GM21360 (cell line): ENCODE results near the gene NOC2L.
A peak's percentile ranks its signal among the peaks of the same experiment; 100 is the strongest.
"Not testable (repeated sequence)": the region's sequence is repeated elsewhere in the genome, so short reads cannot be mapped to it uniquely, and the experiment has no call there.

Source experiments
- ATAC-seq: cut with Tn5 transposase; IDR thresholded peaks from one replicate; pipeline ENCODE4 v1.9.1; 2021; ENCODE audit warnings: mild to moderate bottlenecking, moderate library complexity; ENCODE audit not compliant: unreplicated experiment

NOC2L gene

DNA sequence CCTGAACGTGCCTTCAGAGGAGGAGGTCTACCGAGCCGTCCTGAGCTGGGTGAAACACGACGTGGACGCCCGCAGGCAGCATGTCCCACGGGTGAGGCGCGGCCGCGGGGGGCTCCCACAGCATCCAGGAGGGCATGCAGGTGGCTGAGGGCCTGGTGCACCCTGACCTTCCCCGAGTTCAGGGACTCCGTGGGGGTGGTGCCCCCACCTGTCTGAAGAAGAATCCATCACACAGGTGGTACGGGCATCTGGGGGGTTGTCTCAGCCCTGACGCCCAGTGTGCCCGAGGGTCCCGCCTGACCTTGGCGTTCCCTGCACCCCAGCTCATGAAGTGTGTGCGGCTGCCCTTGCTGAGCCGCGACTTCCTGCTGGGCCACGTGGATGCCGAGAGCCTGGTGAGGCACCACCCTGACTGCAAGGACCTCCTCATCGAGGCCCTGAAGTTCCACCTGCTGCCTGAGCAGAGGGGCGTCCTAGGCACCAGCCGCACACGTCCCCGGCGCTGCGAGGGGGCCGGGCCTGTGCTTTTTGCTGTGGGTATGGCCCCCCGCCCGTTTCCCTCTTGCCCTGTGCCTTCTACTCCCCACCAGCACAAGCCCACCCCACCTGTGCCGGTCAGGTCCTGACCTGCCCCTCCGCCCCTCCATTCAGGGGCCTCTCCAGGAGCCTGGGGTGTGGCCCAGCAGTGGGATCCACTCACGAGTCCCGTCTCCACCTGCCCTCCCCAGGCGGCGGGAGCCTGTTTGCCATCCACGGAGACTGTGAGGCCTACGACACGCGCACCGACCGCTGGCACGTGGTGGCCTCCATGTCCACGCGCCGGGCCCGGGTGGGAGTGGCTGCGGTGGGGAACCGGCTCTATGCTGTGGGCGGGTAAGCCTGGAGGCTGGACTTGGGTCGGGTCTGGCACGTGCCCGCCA, 3.6 kb upstream of the NOC2L start:
- no peak for ATAC-seq

DNA sequence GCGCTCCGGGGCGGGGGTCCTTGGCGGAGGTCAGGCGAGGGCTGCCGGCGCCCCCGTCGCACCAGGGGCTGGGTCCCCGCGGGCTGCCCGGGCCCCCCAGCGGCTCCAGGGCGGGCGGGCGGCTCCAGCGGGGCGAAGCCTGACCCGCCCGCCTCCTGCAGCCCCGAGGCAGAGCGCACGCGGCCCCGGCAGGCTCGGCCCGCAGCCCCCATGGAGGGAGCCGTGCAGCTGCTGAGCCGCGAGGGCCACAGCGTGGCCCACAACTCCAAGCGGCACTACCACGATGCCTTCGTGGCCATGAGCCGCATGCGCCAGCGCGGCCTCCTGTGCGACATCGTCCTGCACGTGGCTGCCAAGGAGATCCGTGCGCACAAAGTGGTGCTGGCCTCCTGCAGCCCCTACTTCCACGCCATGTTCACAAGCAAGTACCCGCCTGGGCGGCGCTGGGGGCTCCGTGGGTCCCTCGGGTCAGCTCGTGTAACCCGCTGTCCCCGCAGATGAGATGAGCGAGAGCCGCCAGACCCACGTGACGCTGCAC, 2.1 kb upstream of the NOC2L start:
- ATAC-seq: no peak

DNA sequence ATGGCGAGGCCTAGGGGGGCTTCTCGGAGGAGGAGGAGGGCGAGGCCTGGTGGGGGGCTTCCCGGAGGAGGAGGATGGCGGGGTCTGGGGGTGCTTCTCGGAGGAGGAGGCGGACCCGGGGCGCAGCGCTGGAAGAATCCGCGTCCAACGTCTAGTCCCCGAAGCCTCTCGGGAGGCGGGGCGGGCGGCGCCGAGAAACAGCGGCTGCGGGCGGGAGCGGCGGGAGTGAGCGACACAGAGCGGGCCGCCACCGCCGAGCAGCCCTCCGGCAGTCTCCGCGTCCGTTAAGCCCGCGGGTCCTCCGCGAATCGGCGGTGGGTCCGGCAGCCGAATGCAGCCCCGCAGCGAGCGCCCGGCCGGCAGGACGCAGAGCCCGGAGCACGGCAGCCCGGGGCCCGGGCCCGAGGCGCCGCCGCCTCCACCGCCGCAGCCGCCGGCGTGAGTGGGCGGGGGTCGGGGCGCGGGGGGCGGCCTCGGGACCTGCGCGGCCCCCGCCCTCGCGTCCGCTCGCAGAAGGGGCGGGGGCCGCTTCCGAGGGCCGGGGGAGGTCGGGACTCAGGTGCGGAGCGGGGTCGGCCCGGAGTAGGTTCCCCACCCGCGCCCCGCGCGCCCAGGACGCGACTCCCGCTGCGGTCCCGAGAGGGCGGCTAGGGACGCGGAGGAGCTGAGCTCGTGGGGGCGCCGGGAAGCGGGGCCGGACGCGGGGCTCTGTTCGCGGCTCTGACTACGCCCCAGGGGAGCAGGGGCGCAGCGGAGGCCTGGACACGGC, 1.5 kb upstream of the NOC2L start, which contains the start of gene KLHL17:
TSS of gene KLHL17 (plus strand) at position 222 of the 769 bp plus-strand sequence. CDS start at position 332, 110 bp downstream.
- ATAC-seq: peak; percentile 46

DNA sequence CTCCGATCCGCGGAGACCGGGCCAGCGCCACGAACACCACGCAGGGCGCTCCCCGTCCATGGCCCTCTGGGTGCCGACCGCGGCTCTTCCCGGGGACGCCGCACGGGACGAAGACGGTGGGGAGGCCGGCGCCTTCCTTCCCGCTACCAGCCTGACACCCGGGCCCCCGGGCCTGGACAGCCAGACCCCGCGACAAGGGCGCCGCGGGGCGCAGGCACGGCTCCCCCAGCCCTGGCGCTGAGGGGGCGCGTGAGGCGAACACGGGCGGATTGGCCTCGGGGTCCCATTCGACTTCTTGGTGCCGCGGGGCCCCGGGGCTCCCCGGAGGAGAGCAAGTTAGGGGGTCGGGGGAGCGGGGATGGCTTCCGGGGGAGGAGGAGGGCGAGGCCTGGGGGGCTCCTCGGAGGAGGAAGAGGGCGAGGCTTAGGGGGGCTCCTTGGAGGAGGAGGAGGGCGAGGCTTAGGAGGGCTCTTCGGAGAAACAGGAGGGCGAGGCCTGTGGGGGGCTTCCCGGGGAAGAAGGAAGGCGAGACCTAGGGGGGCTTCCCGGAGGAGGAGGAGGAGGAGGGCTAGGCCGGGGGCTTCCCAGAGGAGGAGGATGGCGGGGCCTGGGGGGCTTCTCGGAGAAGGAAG, 791 bp upstream of the NOC2L start:
- ATAC-seq: no peak

DNA sequence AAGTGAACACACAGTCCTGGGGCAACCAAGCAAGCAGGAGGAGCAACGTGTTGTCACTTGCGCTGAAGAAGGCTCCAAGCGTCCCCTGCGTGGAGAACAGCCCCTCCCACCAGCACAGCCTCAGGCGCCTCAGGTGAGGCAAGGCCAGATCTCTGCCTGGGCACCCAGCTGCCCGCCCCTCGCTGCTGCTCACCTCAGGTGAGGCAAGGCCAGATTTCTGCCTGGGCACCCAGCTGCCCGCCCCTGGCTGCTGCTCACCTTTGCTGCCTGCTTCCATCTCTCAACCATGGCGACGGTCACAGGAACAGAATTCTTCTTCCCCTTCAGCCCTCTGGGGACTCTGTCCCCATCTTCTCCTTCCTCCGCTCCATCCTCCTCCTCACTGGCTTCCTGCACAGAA, 2.4 kb downstream of the NOC2L start:
- no peak for ATAC-seq

DNA sequence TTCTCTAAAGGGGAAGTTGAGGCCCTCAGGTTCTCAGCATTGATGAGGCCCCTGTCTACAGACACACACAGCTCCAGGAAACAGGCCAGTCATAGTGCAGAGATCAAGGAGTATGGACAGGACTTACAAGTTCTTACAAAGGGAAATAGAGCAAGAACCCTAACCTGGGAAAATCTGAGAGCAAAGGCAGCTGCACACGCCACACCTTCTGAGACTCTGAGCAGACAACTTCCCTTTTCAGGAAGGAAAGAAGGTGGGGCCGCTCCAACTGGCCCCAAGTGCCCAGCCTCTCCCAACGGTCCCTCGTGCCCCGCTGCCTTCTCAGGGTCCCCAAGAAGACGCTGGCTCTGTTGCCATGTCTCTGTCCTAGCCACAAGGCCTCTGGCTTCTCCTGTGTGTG, 3.6 kb downstream of the NOC2L start:
- ATAC-seq: no peak

DNA sequence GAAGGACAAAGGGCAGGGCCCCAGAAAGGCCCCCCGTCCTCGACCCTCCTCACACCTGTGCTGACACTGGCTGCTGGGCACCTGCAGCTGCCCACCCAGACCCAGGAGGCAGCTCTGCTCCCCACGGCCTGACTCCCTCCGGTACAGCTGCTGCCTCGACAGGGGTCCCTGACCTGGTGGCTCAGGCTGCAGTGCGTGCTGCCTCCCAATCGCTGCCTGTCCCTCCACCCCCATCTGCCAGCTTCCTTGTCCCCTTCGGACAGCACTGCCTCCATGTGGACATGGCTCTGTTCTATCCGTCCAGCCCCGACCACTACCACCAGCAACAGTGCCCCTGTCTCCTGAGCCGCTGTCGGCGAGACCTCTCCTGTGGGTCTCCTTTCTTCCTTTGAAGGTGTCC, 4.1 kb downstream of the NOC2L start:
- no peak for ATAC-seq

DNA sequence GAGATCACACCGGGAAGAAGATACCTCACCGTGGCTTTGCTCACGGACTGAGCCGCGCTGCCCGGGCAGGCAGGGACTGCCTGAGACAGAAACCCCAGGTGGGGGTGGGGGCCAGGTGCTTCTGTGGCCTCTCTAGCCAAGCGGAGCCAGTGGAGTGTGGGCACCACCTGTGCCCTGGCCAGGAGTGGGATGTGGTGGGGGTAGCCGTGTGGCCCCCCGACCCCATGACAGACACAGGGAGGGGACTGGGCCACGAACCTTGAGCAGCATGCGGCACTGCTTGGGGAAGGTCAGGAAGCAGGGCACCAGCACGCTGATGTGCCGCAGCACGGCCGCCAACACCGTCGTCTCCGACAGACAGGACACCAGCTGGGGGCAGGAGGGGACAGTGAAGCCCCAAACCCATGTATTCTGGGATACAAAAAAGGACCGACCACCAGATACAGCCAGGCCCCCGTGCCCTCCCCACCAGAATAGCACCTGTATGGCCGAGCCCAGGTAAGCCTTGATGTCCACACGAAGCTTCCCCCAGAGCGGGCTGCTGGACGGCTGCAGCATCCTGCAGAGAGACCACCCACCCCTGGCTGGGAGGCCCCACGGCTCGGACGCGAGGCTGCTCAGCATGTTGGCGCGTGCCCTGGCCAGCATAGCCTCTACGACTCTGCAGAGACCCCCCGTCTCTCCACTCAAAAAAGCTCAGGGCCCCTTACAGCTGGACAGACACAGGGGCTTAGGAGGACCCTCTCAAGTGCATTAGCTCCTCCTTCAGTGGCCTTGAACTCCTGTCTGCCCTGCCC, 5.3 kb downstream of the NOC2L start:
- no peak for ATAC-seq

DNA sequence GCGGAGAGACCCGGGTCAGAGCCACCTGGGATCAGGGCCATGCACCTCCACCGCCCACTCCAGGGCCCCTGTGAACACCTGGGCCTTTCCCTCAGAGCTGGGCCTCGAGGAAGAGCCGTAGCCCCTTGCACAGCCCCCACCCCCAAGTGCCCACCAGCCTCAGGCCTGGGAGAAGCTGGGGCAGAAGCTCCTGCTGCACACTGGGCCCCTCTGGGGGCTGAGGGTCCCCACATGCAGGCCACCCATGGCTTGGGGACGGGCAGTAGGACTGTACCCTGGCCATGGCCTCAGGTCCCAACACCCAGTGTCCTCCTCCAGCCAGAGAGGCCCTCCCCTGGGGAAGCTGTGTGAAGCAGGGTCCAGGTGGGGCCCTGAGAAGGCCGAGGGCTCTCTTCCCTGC, 6.5 kb downstream of the NOC2L start:
- no peak for ATAC-seq

DNA sequence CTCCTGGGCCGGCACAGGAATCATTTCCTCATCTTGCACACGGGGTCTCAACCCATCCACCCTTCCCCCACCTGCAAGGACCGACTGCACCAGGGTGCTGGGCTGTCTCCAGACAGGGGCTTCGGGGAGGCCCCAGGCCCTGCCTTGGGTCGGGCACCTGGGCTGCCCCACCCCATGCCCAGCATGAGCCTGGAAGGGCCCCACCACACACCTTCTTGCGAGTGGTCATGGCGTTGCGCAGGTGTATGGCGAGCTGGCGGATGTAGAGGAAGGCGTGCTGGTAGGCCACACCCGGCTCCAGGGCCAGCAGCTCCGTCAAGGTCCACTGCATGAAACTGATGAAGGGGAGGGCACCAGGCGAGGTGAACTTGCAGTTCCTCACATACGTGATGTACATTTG, 6.9 kb downstream of the NOC2L start:
- no peak for ATAC-seq

DNA sequence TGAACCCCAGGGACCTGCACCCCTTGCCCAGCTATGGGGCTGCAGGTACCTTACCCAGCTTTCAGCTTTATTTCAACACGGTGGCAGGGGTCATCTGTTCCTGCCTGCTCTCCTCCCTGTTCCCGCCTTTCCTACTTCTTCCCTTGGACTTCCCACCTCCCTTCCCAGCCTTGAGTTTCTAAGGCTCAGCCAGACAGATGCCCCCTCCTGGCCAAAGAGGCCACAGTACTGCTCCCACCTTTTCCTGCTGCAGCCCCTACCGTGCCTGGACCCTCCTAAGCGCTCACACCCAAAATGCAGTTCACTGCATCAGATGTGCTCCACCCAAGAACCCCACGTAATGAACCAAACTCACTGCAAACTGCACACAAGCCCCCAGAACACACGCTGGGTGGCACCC, 7.7 kb downstream of the NOC2L start:
- ATAC-seq: no peak

DNA sequence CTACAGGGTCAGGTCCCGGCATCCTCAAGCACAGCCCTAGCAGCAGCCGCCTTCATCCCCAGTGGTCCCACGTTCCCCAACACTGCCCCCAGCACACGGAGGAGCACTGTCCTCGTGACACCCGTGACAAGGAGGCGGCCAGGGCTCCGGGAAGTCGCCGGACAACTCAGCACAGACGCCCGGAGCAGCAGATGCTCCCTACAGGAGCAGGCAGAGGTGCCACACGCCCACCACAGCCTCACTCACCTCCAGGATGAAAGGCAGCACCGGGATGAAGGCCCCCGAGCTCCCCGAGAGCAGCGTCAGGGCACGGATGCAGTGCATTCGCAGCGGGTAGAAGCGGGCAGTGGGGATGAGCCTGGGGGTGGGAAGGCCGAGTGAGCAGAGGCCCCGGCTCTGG, 8.2 kb downstream of the NOC2L start:
- no peak for ATAC-seq

DNA sequence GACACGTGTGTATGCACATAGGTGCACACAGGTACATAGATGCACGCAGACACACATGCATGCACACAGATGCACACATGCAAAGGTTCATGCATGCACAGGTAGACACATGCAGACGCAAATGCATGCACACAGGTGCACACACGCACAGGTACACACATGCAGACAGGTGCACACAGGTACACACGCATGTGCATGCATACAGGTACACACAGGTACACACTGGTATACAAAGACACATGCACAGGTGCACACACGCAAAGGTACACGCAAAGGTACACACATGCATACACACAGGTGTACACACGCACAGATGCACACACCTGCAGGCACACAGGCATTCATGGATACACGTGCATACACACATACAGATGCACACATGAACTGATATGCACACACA, 8.8 kb downstream of the NOC2L start:
- no peak for ATAC-seq

DNA sequence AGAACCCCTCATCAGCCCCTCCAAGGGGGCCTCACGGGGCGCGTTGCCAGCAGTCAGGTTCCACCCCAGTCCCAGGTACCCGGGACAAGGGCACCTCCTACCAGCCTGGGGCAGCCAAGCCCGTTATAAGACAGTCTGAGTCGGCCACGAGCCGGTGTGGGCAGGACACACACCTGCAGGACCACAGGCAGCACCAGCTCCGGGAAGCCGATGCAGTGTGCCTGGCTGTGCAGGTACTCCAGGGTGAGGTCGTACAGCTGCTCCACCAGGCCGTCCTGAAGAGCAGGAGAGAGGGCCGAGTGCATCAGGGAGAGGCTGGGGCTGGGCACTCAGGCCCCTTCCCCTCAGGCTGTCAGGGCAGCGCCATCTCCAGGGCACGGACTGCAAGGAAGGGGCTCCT, 11.1 kb downstream of the NOC2L start:
- no peak for ATAC-seq

DNA sequence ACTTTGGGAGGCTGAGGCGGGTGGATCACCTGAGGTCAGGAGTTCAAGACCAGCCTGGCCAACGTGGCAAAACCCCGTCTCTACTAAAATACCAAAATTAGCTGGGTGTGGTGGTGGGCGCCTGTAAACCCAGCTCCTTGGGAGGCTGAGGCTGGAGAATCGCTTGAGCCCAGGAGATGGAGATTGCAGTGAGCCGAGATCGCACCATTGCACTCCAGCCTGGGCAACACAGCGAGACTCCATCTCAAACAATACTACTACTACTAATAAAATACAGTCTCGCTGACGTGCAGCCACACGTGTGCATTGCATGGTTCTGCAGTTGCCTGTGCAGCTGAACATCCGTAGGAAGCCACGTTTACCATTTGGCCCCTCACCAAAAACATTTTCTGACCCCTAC, 12.2 kb downstream of the NOC2L start:
- ATAC-seq: not testable (repeated sequence)

DNA sequence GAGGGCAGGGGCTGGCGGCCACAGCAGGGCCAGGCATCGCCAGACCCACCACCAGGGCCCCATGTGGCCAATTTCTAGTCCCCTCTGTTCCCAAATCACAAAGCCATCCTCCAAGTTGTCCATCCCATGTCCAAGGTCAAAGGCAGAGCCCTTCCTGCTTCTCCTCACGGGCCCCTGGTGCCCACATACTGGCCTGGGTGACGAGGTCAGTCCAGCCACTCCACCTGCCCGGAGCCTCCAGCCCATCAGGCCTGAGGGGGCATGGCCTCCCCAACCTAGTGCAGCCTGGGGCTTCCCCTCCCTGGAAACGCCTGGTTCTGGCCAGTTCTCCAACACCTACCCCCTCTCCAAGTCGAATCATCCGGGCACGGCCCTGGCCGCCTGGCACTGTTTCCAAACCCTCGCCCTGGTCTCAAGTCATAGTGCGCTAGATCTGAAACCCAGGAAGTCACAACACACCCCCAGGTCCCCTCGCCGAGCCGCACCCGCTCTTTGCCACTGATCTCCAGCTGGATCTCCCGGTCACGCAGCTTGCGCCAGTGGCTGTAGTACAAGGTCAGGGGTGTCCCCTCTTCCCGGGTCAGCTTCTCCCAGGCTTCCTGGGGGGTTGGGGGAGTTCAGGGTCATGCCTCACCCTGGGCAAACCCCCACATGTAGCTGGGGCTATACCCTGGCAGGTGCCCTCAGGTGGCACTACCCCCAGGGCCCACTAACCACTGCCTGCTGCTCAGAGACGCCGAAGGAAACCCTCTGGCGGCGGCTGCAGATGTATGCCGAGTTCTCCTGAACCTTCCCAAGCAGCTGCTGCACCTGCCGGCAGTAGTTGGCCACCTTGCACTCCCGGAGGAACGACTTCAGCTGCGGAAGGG, 13.1 kb downstream of the NOC2L start:
- ATAC-seq: no peak

DNA sequence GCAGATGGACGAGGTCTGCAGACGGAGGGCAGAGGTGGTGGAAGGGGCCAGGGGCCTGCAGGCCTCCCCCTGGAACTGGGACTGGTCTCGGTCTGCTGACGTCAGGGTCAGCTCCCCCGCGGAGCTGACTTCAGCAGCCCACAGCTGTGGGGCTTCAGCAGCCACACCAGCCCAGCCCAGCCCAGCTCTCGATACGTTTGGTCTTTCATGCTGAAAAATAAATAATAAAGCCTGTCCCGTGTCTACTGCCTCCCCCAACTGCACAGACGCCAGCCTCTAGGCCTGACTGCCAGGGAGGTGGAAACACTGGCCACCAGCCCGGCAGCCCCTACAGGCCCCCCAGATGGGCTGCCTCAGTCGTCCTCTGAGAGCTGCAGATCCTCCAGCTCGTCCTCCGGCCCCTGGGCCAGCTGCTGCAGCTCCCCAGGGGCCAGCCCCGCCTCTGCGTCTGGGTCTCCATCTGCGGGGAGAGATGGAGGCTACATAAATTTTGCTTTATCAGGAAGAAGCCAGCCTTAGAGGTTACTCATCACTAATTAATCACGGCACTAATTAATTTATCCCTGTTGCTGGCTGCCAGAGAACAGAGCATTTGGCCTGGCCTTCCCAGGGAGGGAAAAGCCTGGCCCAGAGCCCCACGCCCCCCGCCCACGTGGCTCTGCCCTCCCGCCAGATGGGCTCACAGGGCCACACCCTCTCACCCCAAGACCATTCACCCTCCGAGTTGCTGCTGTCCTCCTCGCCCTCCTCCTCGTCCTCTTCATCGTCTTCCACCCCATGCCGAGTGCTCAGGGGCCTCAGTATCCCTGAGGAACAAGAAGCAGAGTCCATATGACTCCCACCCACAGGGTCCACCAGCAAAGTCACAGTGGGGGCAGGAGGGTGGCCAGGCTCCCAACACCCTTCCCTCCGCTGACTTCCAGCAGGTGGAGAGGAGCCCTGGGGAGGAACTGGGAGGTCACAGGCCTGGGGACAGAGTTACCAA, 14.4 kb downstream of the NOC2L start:
- ATAC-seq: no peak
